HepG2 (cell line): ENCODE results near the gene THSD4. TPM values are rescaled to one million over a fixed set of nuclear protein-coding genes. Genes with fewer than 3 reads are reported as not detected.

Experiments used
- ATRX ChIP-seq: sonication (generic); formaldehyde crosslinking; IDR thresholded peaks from 2 replicates; pipeline ENCODE4 v1.4.0; 2020; ENCODE audit warnings: missing genetic modification reagents, borderline replicate concordance
- CBX2 ChIP-seq, 2 experiments: fragments of 200-600 bp in 1 of 2; sonication (generic); formaldehyde crosslinking in 1 of 2; IDR thresholded peaks; 2 replicates each; pipeline versions ENCODE4 v1.7.0 to v1.8.1; 2018 to 2022; ENCODE audit warnings: low read depth in 2 of 2, low read length in 1 of 2, mild to moderate bottlenecking in 1 of 2, missing genetic modification reagents in 1 of 2
- CCDC6 ChIP-seq: sonication (generic); formaldehyde crosslinking; IDR thresholded peaks from 2 replicates; pipeline ENCODE4 v1.8.1; 2022; ENCODE audit warnings: mild to moderate bottlenecking, missing genetic modification reagents, moderate library complexity
- DPF2 ChIP-seq: sonication (generic); formaldehyde crosslinking; IDR thresholded peaks from 2 replicates; pipeline ENCODE4 v1.4.0; 2020; ENCODE audit warnings: mild to moderate bottlenecking, low read depth, missing genetic modification reagents, borderline replicate concordance
- ESRRA ChIP-seq: sonication (generic); formaldehyde crosslinking; IDR thresholded peaks from 2 replicates; pipeline ENCODE4 v1.5.1; 2020; ENCODE audit warnings: mild to moderate bottlenecking, low read depth, missing genetic modification reagents
- FOSL2 ChIP-seq: sonication (generic); formaldehyde crosslinking; IDR thresholded peaks from 2 replicates; pipeline ENCODE4 v1.4.0; 2020; ENCODE audit warnings: missing genetic modification reagents
- ISL2 ChIP-seq: sonication (generic); formaldehyde crosslinking; IDR thresholded peaks from 2 replicates; pipeline ENCODE4 v1.5.0; 2020; ENCODE audit warnings: missing genetic modification reagents
- KLF15 ChIP-seq: sonication (generic); formaldehyde crosslinking; IDR thresholded peaks from 2 replicates; pipeline ENCODE4 v1.8.1; 2023; ENCODE audit warnings: borderline replicate concordance, mild to moderate bottlenecking, inconsistent platforms, missing genetic modification reagents, mixed read lengths
- RBAK ChIP-seq: sonication (generic); formaldehyde crosslinking; IDR thresholded peaks from 2 replicates; pipeline ENCODE4 v1.5.1; 2020; ENCODE audit warnings: mild to moderate bottlenecking, missing genetic modification reagents
- SETDB1 ChIP-seq: sonication (generic); formaldehyde crosslinking; IDR thresholded peaks from 2 replicates; pipeline ENCODE4 v1.5.1; 2020; ENCODE audit warnings: missing genetic modification reagents, mild to moderate bottlenecking, borderline replicate concordance
- SMYD3 ChIP-seq: sonication (generic); formaldehyde crosslinking; IDR thresholded peaks from 2 replicates; pipeline ENCODE4 v1.8.1; 2023; ENCODE audit warnings: mild to moderate bottlenecking, missing genetic modification reagents
- TCF7 ChIP-seq: sonication (generic); IDR thresholded peaks from 2 replicates; pipeline ENCODE4 v1.6.1; 2016; ENCODE audit warnings: antibody characterized with exemption, low read depth
- TGIF2 ChIP-seq: IDR thresholded peaks from 2 replicates; pipeline ENCODE4 v1.6.1; 2016; ENCODE audit warnings: control low read depth, missing compliant biosample characterization
- THYN1 ChIP-seq: sonication (generic); formaldehyde crosslinking; IDR thresholded peaks from 2 replicates; pipeline ENCODE4 v1.8.1; 2023; ENCODE audit warnings: low read depth, mild to moderate bottlenecking, moderate library complexity, missing genetic modification reagents, borderline replicate concordance
- XRCC5 ChIP-seq: fragments of 200-400 bp; formaldehyde crosslinking; optimal IDR thresholded peaks from 2 replicates; pipeline ENCODE3; 2017; ENCODE audit warnings: mild to moderate bottlenecking, low read length
- ZBTB20 ChIP-seq: sonication (generic); formaldehyde crosslinking; IDR thresholded peaks from 2 replicates; pipeline ENCODE4 v1.8.1; 2023; ENCODE audit warnings: missing genetic modification reagents, low read depth, mild to moderate bottlenecking, borderline replicate concordance
- ZBTB38 ChIP-seq: sonication (generic); formaldehyde crosslinking; IDR thresholded peaks from 2 replicates; pipeline ENCODE4 v1.5.1; 2020; ENCODE audit warnings: mild to moderate bottlenecking, missing genetic modification reagents
- ZFP37 ChIP-seq: sonication (generic); formaldehyde crosslinking; IDR thresholded peaks from 2 replicates; pipeline ENCODE4 v1.4.0; 2020; ENCODE audit warnings: missing genetic modification reagents, borderline replicate concordance
- ZNF264 ChIP-seq: sonication (generic); formaldehyde crosslinking; IDR thresholded peaks from 2 replicates; pipeline ENCODE4 v1.4.0; 2020; ENCODE audit warnings: missing genetic modification reagents
- ZNF331 ChIP-seq: sonication (generic); formaldehyde crosslinking; IDR thresholded peaks from 2 replicates; pipeline ENCODE4 v1.4.0; 2020; ENCODE audit warnings: missing genetic modification reagents
- ZNF441 ChIP-seq: sonication (generic); formaldehyde crosslinking; IDR thresholded peaks from 2 replicates; pipeline ENCODE4 v1.7.0; 2021; ENCODE audit warnings: missing genetic modification reagents, borderline replicate concordance
- ZNF713 ChIP-seq: sonication (generic); formaldehyde crosslinking; IDR thresholded peaks from 2 replicates; pipeline ENCODE4 v1.4.0; 2020; ENCODE audit warnings: mild to moderate bottlenecking, missing genetic modification reagents
- ZNF761 ChIP-seq: sonication (generic); formaldehyde crosslinking; conservative IDR thresholded peaks from 2 replicates; pipeline ENCODE4 v1.4.0; 2020; ENCODE audit warnings: mild to moderate bottlenecking, missing genetic modification reagents
- polyA plus RNA-seq, 8 experiments: library from polyadenylated mRNA; depleted of rRNA in 3 of 8; stranded (reverse) in 7 of 8; unstranded in 1 of 8; fragments of >200 nt; fragmentation: Illumina TruSeq in 4 of 8; extraction: Trizol in 4 of 8; gene quantifications; 2 replicates each; pipeline versions ENCODE4 v1.2.1 to v1.2.3, GENCODE V29; 2011 to 2016; ENCODE audit warnings: low read depth in 4 of 8, missing spikeins in 1 of 8, mixed read lengths in 1 of 8; ENCODE audit not compliant: insufficient read depth in 1 of 8
- total RNA-seq, 5 experiments: library from RNA; depleted of rRNA; stranded (reverse); fragments of >200 nt; fragmentation: Illumina TruSeq; extraction: Trizol; gene quantifications; 2 replicates each; pipeline ENCODE4 v1.2.3, GENCODE V29; 2016; ENCODE audit warnings: low read depth in 1 of 5
- TF ChIP-seq, protein P1 (sequence below): IDR thresholded peaks from 2 replicates; pipeline ENCODE4 v1.6.1; 2018; ENCODE audit warnings: missing genetic modification reagents
- TF ChIP-seq, protein P2 (sequence below): conservative IDR thresholded peaks from 2 replicates; pipeline ENCODE4 v1.6.1; 2018; ENCODE audit warnings: missing genetic modification reagents
- TF ChIP-seq, protein P3 (sequence below): sonication (generic); formaldehyde crosslinking; IDR thresholded peaks from 2 replicates; pipeline ENCODE4 v1.5.1; 2020; ENCODE audit warnings: missing genetic modification reagents, mild to moderate bottlenecking, borderline replicate concordance
- TF ChIP-seq, protein P4 (sequence below): sonication (generic); formaldehyde crosslinking; conservative IDR thresholded peaks from 2 replicates; pipeline ENCODE4 v1.4.0; 2020; ENCODE audit warnings: missing genetic modification reagents

The THSD4 gene
- total and polyA plus RNA-seq, 2 of the 13 experiments (the other 11 are each of a cell fraction or from before 2014, with no cell fraction given) = 0.07 to 0.21 TPM

DNA sequence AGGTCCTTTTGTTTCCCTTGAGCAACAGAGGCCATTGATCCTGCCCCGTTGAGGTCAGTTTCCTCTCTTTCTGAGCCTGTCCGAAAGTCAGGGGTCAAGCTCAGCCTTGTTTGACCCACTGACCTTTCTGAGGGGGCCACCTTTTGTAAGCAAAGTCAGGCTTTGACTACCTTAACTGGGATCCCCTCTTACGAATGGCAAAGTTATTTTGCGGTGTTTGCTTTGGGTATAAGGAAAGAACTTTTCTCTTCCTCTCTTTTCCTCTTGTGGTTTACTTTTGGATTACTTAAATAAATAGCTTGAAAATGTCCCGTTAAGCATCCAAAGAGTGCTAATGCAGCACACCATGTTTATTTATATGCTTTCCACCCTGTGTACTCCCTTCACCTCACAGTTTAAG, 340.6 kb downstream of the THSD4 start (continued):
- TF ChIP-seq SETDB1 (no peak), TCF7 (peak; percentile 88), ZNF441 (no peak), TGIF2 (no peak), CBX2 (IDR thresholded peaks at IDR 0.05; ENCODE audit: low read depth, low read length) (no peak), CBX2 (CRISPR knock-in tag; IDR thresholded peaks at IDR 0.05; ENCODE audit: low read depth) (no peak), ESRRA (CRISPR knock-in tag) (peak; percentile 45; the same call in 1 of the 2 replicates), ZBTB38 (CRISPR knock-in tag) (no peak), XRCC5 (no peak), ISL2 (peak; percentile 90), ZNF331 (peak; percentile 10; the same call in 1 of the 2 replicates), SMYD3 (CRISPR knock-in tag) (no peak), ATRX (no peak), ZNF713 (CRISPR knock-in tag) (no peak), ZNF264 (no peak), KLF15 (no peak), THYN1 (CRISPR knock-in tag) (no peak), ZFP37 (CRISPR knock-in tag) (no peak), ZBTB20 (CRISPR knock-in tag) (no peak), CCDC6 (CRISPR knock-in tag) (no peak), DPF2 (CRISPR knock-in tag) (peak; percentile 44; the same call in 1 of the 2 replicates), RBAK (CRISPR knock-in tag) (no peak), FOSL2 (CRISPR knock-in tag) (peak; percentile 91), ZNF761 (CRISPR knock-in tag) (no peak)
- TF ChIP-seq, protein P1, sequence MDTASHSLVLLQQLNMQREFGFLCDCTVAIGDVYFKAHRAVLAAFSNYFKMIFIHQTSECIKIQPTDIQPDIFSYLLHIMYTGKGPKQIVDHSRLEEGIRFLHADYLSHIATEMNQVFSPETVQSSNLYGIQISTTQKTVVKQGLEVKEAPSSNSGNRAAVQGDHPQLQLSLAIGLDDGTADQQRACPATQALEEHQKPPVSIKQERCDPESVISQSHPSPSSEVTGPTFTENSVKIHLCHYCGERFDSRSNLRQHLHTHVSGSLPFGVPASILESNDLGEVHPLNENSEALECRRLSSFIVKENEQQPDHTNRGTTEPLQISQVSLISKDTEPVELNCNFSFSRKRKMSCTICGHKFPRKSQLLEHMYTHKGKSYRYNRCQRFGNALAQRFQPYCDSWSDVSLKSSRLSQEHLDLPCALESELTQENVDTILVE (CRISPR knock-in tag) = no peak
- TF ChIP-seq, protein P2, sequence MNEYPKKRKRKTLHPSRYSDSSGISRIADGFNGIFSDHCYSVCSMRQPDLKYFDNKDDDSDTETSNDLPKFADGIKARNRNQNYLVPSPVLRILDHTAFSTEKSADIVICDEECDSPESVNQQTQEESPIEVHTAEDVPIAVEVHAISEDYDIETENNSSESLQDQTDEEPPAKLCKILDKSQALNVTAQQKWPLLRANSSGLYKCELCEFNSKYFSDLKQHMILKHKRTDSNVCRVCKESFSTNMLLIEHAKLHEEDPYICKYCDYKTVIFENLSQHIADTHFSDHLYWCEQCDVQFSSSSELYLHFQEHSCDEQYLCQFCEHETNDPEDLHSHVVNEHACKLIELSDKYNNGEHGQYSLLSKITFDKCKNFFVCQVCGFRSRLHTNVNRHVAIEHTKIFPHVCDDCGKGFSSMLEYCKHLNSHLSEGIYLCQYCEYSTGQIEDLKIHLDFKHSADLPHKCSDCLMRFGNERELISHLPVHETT (CRISPR knock-in tag) = no peak
- TF ChIP-seq, protein P3, sequence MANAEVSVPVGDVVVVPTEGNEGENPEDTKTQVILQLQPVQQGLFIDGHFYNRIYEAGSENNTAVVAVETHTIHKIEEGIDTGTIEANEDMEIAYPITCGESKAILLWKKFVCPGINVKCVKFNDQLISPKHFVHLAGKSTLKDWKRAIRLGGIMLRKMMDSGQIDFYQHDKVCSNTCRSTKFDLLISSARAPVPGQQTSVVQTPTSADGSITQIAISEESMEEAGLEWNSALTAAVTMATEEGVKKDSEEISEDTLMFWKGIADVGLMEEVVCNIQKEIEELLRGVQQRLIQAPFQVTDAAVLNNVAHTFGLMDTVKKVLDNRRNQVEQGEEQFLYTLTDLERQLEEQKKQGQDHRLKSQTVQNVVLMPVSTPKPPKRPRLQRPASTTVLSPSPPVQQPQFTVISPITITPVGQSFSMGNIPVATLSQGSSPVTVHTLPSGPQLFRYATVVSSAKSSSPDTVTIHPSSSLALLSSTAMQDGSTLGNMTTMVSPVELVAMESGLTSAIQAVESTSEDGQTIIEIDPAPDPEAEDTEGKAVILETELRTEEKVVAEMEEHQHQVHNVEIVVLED (CRISPR knock-in tag) = no peak
- TF ChIP-seq, protein P4, sequence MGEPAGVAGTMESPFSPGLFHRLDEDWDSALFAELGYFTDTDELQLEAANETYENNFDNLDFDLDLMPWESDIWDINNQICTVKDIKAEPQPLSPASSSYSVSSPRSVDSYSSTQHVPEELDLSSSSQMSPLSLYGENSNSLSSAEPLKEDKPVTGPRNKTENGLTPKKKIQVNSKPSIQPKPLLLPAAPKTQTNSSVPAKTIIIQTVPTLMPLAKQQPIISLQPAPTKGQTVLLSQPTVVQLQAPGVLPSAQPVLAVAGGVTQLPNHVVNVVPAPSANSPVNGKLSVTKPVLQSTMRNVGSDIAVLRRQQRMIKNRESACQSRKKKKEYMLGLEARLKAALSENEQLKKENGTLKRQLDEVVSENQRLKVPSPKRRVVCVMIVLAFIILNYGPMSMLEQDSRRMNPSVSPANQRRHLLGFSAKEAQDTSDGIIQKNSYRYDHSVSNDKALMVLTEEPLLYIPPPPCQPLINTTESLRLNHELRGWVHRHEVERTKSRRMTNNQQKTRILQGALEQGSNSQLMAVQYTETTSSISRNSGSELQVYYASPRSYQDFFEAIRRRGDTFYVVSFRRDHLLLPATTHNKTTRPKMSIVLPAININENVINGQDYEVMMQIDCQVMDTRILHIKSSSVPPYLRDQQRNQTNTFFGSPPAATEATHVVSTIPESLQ (CRISPR knock-in tag) = no peak
